ENCODE data around the gene TCTA. TPM values are rescaled to one million over a fixed set of nuclear protein-coding genes. Genes with fewer than 3 reads are reported as not detected.
"Not testable (repeated sequence)": the region's sequence is repeated elsewhere in the genome, so short reads cannot be mapped to it uniquely, and the experiment has no call there.

Gene TCTA
- total RNA-seq = 23.5 TPM
- long read RNA-seq, transcript TCTA-201 (3 exons, 2,146 nt) = major isoform, 67 of 78 reads
- long read RNA-seq, partial matches to known transcripts = 5 of 78 reads
- long read RNA-seq, other reads (novel, unspliced or antisense) = 6 of 78 reads

GRCh38 chr3:49411968-49412631 lies at the start of gene TCTA, which contains the start of gene RHOA:
TCTA (plus strand) TSS chr3:49412423; CDS start chr3:49412427, 4 bp downstream.
RHOA (minus strand) TSS chr3:49411976; CDS start chr3:49375589, 36,387 bp downstream.
- DNase-seq (ENCODE audit: low spot score) = peak; percentile 100

- no peak for DNase-seq (ENCODE audit: low spot score)
Measured at GRCh38 chr3:49362561-49362960, 49.7 kb upstream of the TCTA start.

- no peak for DNase-seq (ENCODE audit: low spot score)
Measured at GRCh38 chr3:49370585-49371290, 41.5 kb upstream of the TCTA start.

GRCh38 chr3:49371946-49372345 lies 40.3 kb upstream of the TCTA start:
- DNase-seq (ENCODE audit: low spot score) = no peak

GRCh38 chr3:49377483-49377882 lies 34.7 kb upstream of the TCTA start:
- DNase-seq (ENCODE audit: low spot score) = no peak

GRCh38 chr3:49378249-49378895 lies 33.9 kb upstream of the TCTA start:
- DNase-seq (ENCODE audit: low spot score) = no peak

- DNase-seq (ENCODE audit: low spot score) = no peak
Measured at GRCh38 chr3:49383387-49383786, 28.8 kb upstream of the TCTA start.

- DNase-seq (ENCODE audit: low spot score) = no peak
Measured at GRCh38 chr3:49385617-49386016, 26.6 kb upstream of the TCTA start.

- no peak for DNase-seq (ENCODE audit: low spot score)
Measured at GRCh38 chr3:49386056-49386756, 26.0 kb upstream of the TCTA start.

- DNase-seq (ENCODE audit: low spot score) = no peak
Measured at GRCh38 chr3:49387721-49388120, 24.5 kb upstream of the TCTA start.

GRCh38 chr3:49388289-49388820 lies 23.9 kb upstream of the TCTA start:
- DNase-seq (ENCODE audit: low spot score) = no peak

GRCh38 chr3:49389297-49389696 lies 22.9 kb upstream of the TCTA start:
- no peak for DNase-seq (ENCODE audit: low spot score)

- DNase-seq (ENCODE audit: low spot score) = not testable (repeated sequence)
Measured at GRCh38 chr3:49391310-49391709, 20.9 kb upstream of the TCTA start.

- DNase-seq (ENCODE audit: low spot score) = no peak
Measured at GRCh38 chr3:49397470-49397869, 14.8 kb upstream of the TCTA start.

- DNase-seq (ENCODE audit: low spot score) = no peak
Measured at GRCh38 chr3:49399461-49399860, 12.8 kb upstream of the TCTA start.

GRCh38 chr3:49401766-49402165 lies 10.5 kb upstream of the TCTA start:
- DNase-seq (ENCODE audit: low spot score) = no peak

- no peak for DNase-seq (ENCODE audit: low spot score)
Measured at GRCh38 chr3:49403891-49404290, 8.3 kb upstream of the TCTA start.

GRCh38 chr3:49405570-49405969 lies 6.7 kb upstream of the TCTA start:
- not testable (repeated sequence) for DNase-seq (ENCODE audit: low spot score)

- no peak for DNase-seq (ENCODE audit: low spot score)
Measured at GRCh38 chr3:49406571-49407565, 5.4 kb upstream of the TCTA start.
